HG03575 (cell line): Measurements from ENCODE around the gene JARID2.

Source experiments
- ATAC-seq: cut with Tn5 transposase; IDR thresholded peaks from one replicate; pipeline ENCODE4 v1.9.1; 2021; ENCODE audit not compliant: unreplicated experiment, insufficient number of reproducible peaks, low FRiP score; ENCODE audit errors: extremely low read depth

Gene JARID2

GRCh38 chr6:15324427-15324985, 78.6 kb downstream of the JARID2 start:
- ATAC-seq: no peak

- ATAC-seq: no peak
These were observed 79.7 kb downstream of the JARID2 start for GRCh38 chr6:15325540-15325955.

- no peak for ATAC-seq
These were observed 80.3 kb downstream of the JARID2 start for GRCh38 chr6:15326067-15326614.

GRCh38 chr6:15327271-15327670, 81.4 kb downstream of the JARID2 start:
- ATAC-seq: no peak

- no peak for ATAC-seq
These were observed 83.4 kb downstream of the JARID2 start for GRCh38 chr6:15329197-15329671.

GRCh38 chr6:15330174-15330944, 84.5 kb downstream of the JARID2 start:
- no peak for ATAC-seq

- no peak for ATAC-seq
These were observed 85.3 kb downstream of the JARID2 start for GRCh38 chr6:15331143-15331542.

- ATAC-seq: no peak
These were observed 85.9 kb downstream of the JARID2 start for GRCh38 chr6:15331629-15332251.

GRCh38 chr6:15332446-15332845, 86.6 kb downstream of the JARID2 start:
- ATAC-seq: no peak

- ATAC-seq: no peak
These were observed 89.5 kb downstream of the JARID2 start for GRCh38 chr6:15335385-15335784.

- ATAC-seq: no peak
These were observed 90.0 kb downstream of the JARID2 start for GRCh38 chr6:15335916-15336315.

- ATAC-seq: no peak
These were observed 91.2 kb downstream of the JARID2 start for GRCh38 chr6:15336900-15337560.

- ATAC-seq: no peak
These were observed 91.7 kb downstream of the JARID2 start for GRCh38 chr6:15337582-15337981.

GRCh38 chr6:15338476-15338875, 92.6 kb downstream of the JARID2 start:
- no peak for ATAC-seq

GRCh38 chr6:15339081-15339480, 93.2 kb downstream of the JARID2 start:
- no peak for ATAC-seq

- ATAC-seq: no peak
These were observed 94.3 kb downstream of the JARID2 start for GRCh38 chr6:15340105-15340601.

GRCh38 chr6:15340775-15341174, 94.9 kb downstream of the JARID2 start:
- ATAC-seq: no peak

- no peak for ATAC-seq
These were observed 95.6 kb downstream of the JARID2 start for GRCh38 chr6:15341311-15342001.

- no peak for ATAC-seq
These were observed 96.2 kb downstream of the JARID2 start for GRCh38 chr6:15342114-15342513.
